ENCODE results near the gene SLC7A6. TPM values are rescaled to one million over a fixed set of nuclear protein-coding genes. Genes with fewer than 3 reads are reported as not detected.

The SLC7A6 gene
- total RNA-seq, 1 donor from 2014 or later, result 12.1 TPM

- no peak overlapping the region for H3K4me3 ChIP-seq (ENCODE audit: low read depth, low read length)
- no peaks in the 10 kb centered on the region for H3K36me3 ChIP-seq (ENCODE audit: control insufficient read depth, insufficient read depth, low read length)
- TF ChIP-seq CTCF (IDR thresholded peaks at IDR 0.05; ENCODE audit: insufficient read depth, low read length, poor library complexity, severe bottlenecking), result no peak
- no peak for DNase-seq (ENCODE audit: low read depth)
- no peaks in the 10 kb centered on the region for H3K27me3 ChIP-seq (ENCODE audit: control insufficient read depth, insufficient read depth, low read length)
These were observed 85.6 kb downstream of the SLC7A6 start for GRCh38 chr16:68349838-68350410.

GRCh38 chr16:68350813-68351350 is 86.6 kb downstream of the SLC7A6 start:
- H3K36me3 ChIP-seq (ENCODE audit: control insufficient read depth, insufficient read depth, low read length), result no peaks in the 10 kb centered on the region
- TF ChIP-seq CTCF (IDR thresholded peaks at IDR 0.05; ENCODE audit: insufficient read depth, low read length, poor library complexity, severe bottlenecking), result no peak
- H3K4me3 ChIP-seq (ENCODE audit: low read depth, low read length), result no peak overlapping the region
- no peak for DNase-seq (ENCODE audit: low read depth)
- H3K27me3 ChIP-seq (ENCODE audit: control insufficient read depth, insufficient read depth, low read length), result no peaks in the 10 kb centered on the region

Other genes starting within 250 kb of the SLC7A6 start
- not detected in 2 replicates for gene DPEP2NB, start 248.6 kb upstream of the SLC7A6 start, total RNA-seq
- 10.6 and 11.4 TPM in 2 replicates for gene DDX28, start 241.3 kb upstream of the SLC7A6 start, total RNA-seq
- gene DUS2, start 241.2 kb upstream of the SLC7A6 start, total RNA-seq, result 14.8 and 24.8 TPM in 2 replicates
- gene NFATC3, start 179.2 kb upstream of the SLC7A6 start, total RNA-seq, result 15.2 and 21.7 TPM in 2 replicates
- gene ESRP2, start 28.4 kb upstream of the SLC7A6 start, total RNA-seq, result 26.9 and 42.0 TPM in 2 replicates
- 27.2 and 29.6 TPM in 2 replicates for gene PLA2G15, start 19.2 kb upstream of the SLC7A6 start, total RNA-seq
- gene SLC7A6OS, start 46.4 kb downstream of the SLC7A6 start, total RNA-seq, result 10.4 and 14.4 TPM in 2 replicates
- 37.0 and 41.8 TPM in 2 replicates for gene PRMT7, start 46.5 kb downstream of the SLC7A6 start, total RNA-seq
- under 0.01 and 0.38 TPM in 2 replicates for gene SMPD3, start 184.0 kb downstream of the SLC7A6 start, total RNA-seq

Data from kidney epithelial cell (primary cell).